PC-9 (cell line): Measurements from ENCODE around the gene TULP4. TPM values are rescaled to one million over a fixed set of nuclear protein-coding genes. Genes with fewer than 3 reads are reported as not detected.

Experiments
- BruUV-seq: library from RNA; stranded (reverse); fragments of 400-500 nt; replicated peaks from 2 replicates; lab custom pipeline; 2021; lab: Mats Ljungman, UMichigan
- CTCF ChIA-PET: fragments of 300-600 bp; sonication (Branson Sonifier 250); formaldehyde crosslinking; loops from one replicate; lab custom pipeline; 2022; ENCODE audit warnings: antibody characterized with exemption; lab: Charles Lee
- POLR2A ChIA-PET: fragments of 300-600 bp; sonication (Branson Sonifier 250); formaldehyde crosslinking; loops from one replicate; lab custom pipeline; 2022; ENCODE audit warnings: antibody characterized with exemption; ENCODE audit not compliant: unreplicated experiment; lab: Charles Lee
- DNase-seq, 2 experiments: peaks; one replicate each; pipeline versions ENCODE4 v3.0.0 to v3.0.0-alpha.2; 2015 to 2022; ENCODE audit warnings: mixed read lengths in 1 of 2
- H2AFZ ChIP-seq: fragments of 200-600 bp; sonication (generic); 2 replicates; pipeline ENCODE4 v1.8.1; 2017; ENCODE audit warnings: antibody characterized with exemption
- H3F3A ChIP-seq: fragments of 200-600 bp; sonication (generic); 2 replicates; pipeline ENCODE4 v1.8.1; 2017; ENCODE audit warnings: antibody characterized with exemption, mild to moderate bottlenecking, low read depth; ENCODE audit not compliant: insufficient read depth
- H3K27ac ChIP-seq: fragments of 200-600 bp; sonication (generic); 2 replicates; pipeline ENCODE4 v1.6.1; 2016; ENCODE audit warnings: mixed run types
- H3K27me3 ChIP-seq: fragments of 200-600 bp; sonication (generic); 2 replicates; pipeline ENCODE4 v1.6.1; 2016; ENCODE audit warnings: low read depth, mixed run types; ENCODE audit not compliant: insufficient read depth
- H3K36me3 ChIP-seq: fragments of 200-600 bp; sonication (generic); 2 replicates; pipeline ENCODE4 v1.6.1; 2016; ENCODE audit warnings: low read depth, mixed run types
- H3K4me1 ChIP-seq: fragments of 200-600 bp; sonication (generic); replicated peaks from 2 replicates; pipeline ENCODE4 v1.6.1; 2016; ENCODE audit warnings: mixed run types; ENCODE audit not compliant: insufficient read depth
- H3K4me2 ChIP-seq: fragments of 200-600 bp; sonication (generic); 2 replicates; pipeline ENCODE4 v1.6.1; 2017; ENCODE audit warnings: mixed run types
- H3K4me3 ChIP-seq: fragments of 200-600 bp; sonication (generic); 2 replicates; pipeline ENCODE4 v1.6.1; 2016; ENCODE audit warnings: mixed run types
- H3K79me2 ChIP-seq: fragments of 200-600 bp; sonication (generic); 2 replicates; pipeline ENCODE4 v1.6.1; 2017; ENCODE audit warnings: low read depth, mixed run types
- H3K9me2 ChIP-seq: fragments of 200-600 bp; sonication (generic); 2 replicates; pipeline ENCODE4 v1.8.1; 2017; ENCODE audit warnings: mild to moderate bottlenecking; ENCODE audit not compliant: insufficient read depth
- H3K9me3 ChIP-seq: fragments of 200-600 bp; sonication (generic); 2 replicates; pipeline ENCODE4 v1.8.1; 2016; ENCODE audit warnings: low read depth; ENCODE audit not compliant: insufficient read depth
- H4K20me1 ChIP-seq: fragments of 200-600 bp; sonication (generic); 2 replicates; pipeline ENCODE4 v1.8.1; 2017; ENCODE audit not compliant: insufficient read depth
- CTCF ChIP-seq: fragments of 200-600 bp; sonication (generic); conservative IDR thresholded peaks from 2 replicates; pipeline ENCODE4 v1.6.1; 2017; ENCODE audit warnings: mixed run types, antibody characterized with exemption, mild to moderate bottlenecking, moderate library complexity
- EZH2 ChIP-seq: fragments of 200-600 bp; sonication (generic); IDR thresholded peaks from 2 replicates; pipeline ENCODE4 v1.8.0; 2017; ENCODE audit warnings: antibody characterized with exemption, low read depth
- intact Hi-C: fragments of 100-400 bp; cut with micrococcal nuclease; formaldehyde crosslinking; loops from one replicate; pipeline ENCODE4 v1.10.0; 2022; ENCODE audit not compliant: unreplicated experiment
- total RNA-seq: library from RNA; stranded (reverse); gene quantifications from 2 replicates; pipeline ENCODE4 v1.2.3, GENCODE V29; 2021

Gene TULP4
- total RNA-seq, 1 experiment from 2014 or later: 34.0 TPM

GRCh38 chr6:158376631-158377081, 64.4 kb downstream of the TULP4 start:
- intact Hi-C loops: no loop called here

GRCh38 chr6:158377860-158378259, 65.6 kb downstream of the TULP4 start:
- CTCF ChIA-PET: no interaction called here
- Histone ChIP-seq H3K79me2 (no peaks in the 10 kb centered on the region), H3K4me1 (no peaks in the 10 kb centered on the region; the same call in 1 of the 2 replicates), H4K20me1 (no peaks in the 10 kb centered on the region), H3K9me2 (no peaks in the 10 kb centered on the region), H3K27ac (no peak overlapping the region), H3K27me3 (no peaks in the 10 kb centered on the region), H3K9me3 (no peaks in the 10 kb centered on the region), H3K4me3 (no peak overlapping the region), H3K36me3 (0 out of 2 replicates have a peak, but pooled peaks cover 3% of the 10 kb centered on the region), H2AFZ (no peak overlapping the region), H3K4me2 (no peak overlapping the region), H3F3A (no peaks in the 10 kb centered on the region)
- intact Hi-C loops: no loop called here
- BruUV-seq: no TSS peak
- POLR2A ChIA-PET: no interaction called here
- no peak for DNase-seq
- TF ChIP-seq EZH2: no peak
- TF ChIP-seq CTCF: no peak

More at GRCh38 chr6:158376631-158377081, 64.4 kb downstream of the TULP4 start:
- H3K4me1 ChIP-seq: no peaks in the 10 kb centered on the region; the same call in 1 of the 2 replicates
- POLR2A ChIA-PET: no interaction called here
- no peaks in the 10 kb centered on the region for H3K9me3 ChIP-seq
- TF ChIP-seq EZH2 (no peak), CTCF (no peak)
- H3K36me3 ChIP-seq: 0 out of 2 replicates have a peak, but pooled peaks cover 3% of the 10 kb centered on the region
- no peak overlapping the region for H2AFZ ChIP-seq
- no peak overlapping the region for H3K4me2 ChIP-seq
- CTCF ChIA-PET: no interaction called here
- H3K9me2 ChIP-seq: no peaks in the 10 kb centered on the region
- no peak for DNase-seq
- H3K27me3 ChIP-seq: no peaks in the 10 kb centered on the region
- BruUV-seq: no TSS peak
- no peak overlapping the region for H3K27ac ChIP-seq
- no peaks in the 10 kb centered on the region for H4K20me1 ChIP-seq
- H3K4me3 ChIP-seq: no peak overlapping the region
- no peaks in the 10 kb centered on the region for H3F3A ChIP-seq
- H3K79me2 ChIP-seq: no peaks in the 10 kb centered on the region

GRCh38 chr6:158379336-158379735, 67.1 kb downstream of the TULP4 start:
- Histone ChIP-seq H3K36me3 (no peaks in the 10 kb centered on the region), H3K27ac (no peak overlapping the region), H3K9me2 (no peaks in the 10 kb centered on the region), H3F3A (no peaks in the 10 kb centered on the region), H3K79me2 (no peaks in the 10 kb centered on the region), H2AFZ (no peak overlapping the region), H3K4me1 (no peaks in the 10 kb centered on the region; the same call in 1 of the 2 replicates), H3K27me3 (no peaks in the 10 kb centered on the region), H3K4me3 (no peak overlapping the region), H3K4me2 (no peak overlapping the region), H4K20me1 (no peaks in the 10 kb centered on the region), H3K9me3 (no peaks in the 10 kb centered on the region)
- intact Hi-C loops: no loop called here
- BruUV-seq: no TSS peak
- ChIA-PET POLR2A (no interaction called here), CTCF (no interaction called here)
- no peak for TF ChIP-seq EZH2
- TF ChIP-seq CTCF: no peak
- DNase-seq: no peak
